Common myeloid progenitor, CD34-positive (primary cell): ENCODE measurements around the gene MYH7B. TPM values are rescaled to one million over a fixed set of nuclear protein-coding genes. Genes with fewer than 3 reads are reported as not detected.

Source experiments
- CTCF ChIA-PET: fragments of 350-600 bp; sonication (Branson Sonifier 250); formaldehyde crosslinking; loops from one replicate; lab custom pipeline; 2021; ENCODE audit warnings: antibody characterized with exemption; lab: Charles Lee
- POLR2A ChIA-PET: fragments of 350-600 bp; sonication (Branson Sonifier 250); formaldehyde crosslinking; loops from one replicate; lab custom pipeline; 2021; ENCODE audit warnings: antibody characterized with exemption; lab: Charles Lee
- DNase-seq, 3 donors: peaks; one replicate each; pipeline versions ENCODE4 v3.0.0 to v3.0.0-alpha.2; 2013
- H3K27ac ChIP-seq, 2 experiments: 1 replicate in 1 of 2; 2 replicates in 1 of 2; pipeline ENCODE4 v1.7.0; 2013; ENCODE audit warnings: inconsistent platforms in 2 of 2, low read length in 2 of 2, mild to moderate bottlenecking in 2 of 2, low read depth in 1 of 2, moderate library complexity in 1 of 2; ENCODE audit not compliant: severe bottlenecking in 2 of 2, insufficient read depth in 1 of 2, poor library complexity in 1 of 2
- H3K27me3 ChIP-seq, 5 experiments: replicated peaks in 2 of 5; 1 replicate in 3 of 5; 2 replicates in 2 of 5; pipeline versions ENCODE4 v1.6.1 to v1.7.0; 2013; ENCODE audit warnings: low read length in 4 of 5, mild to moderate bottlenecking in 2 of 5, moderate library complexity in 2 of 5, inconsistent platforms in 1 of 5; ENCODE audit not compliant: insufficient read depth in 5 of 5, control insufficient read depth in 4 of 5
- H3K36me3 ChIP-seq, 4 experiments: 1 replicate in 2 of 4; 2 replicates in 2 of 4; pipeline versions ENCODE4 v1.6.1 to v1.7.0; 2013; ENCODE audit warnings: low read length in 3 of 4, control low read depth in 1 of 4, mild to moderate bottlenecking in 1 of 4; ENCODE audit not compliant: control insufficient read depth in 4 of 4, insufficient read depth in 4 of 4
- H3K4me1 ChIP-seq, 4 experiments: 1 replicate in 3 of 4; 2 replicates in 1 of 4; pipeline versions ENCODE4 v1.6.1 to v1.7.1; 2013; ENCODE audit warnings: low read length in 3 of 4, mild to moderate bottlenecking in 3 of 4, control low read depth in 1 of 4, inconsistent platforms in 1 of 4, moderate library complexity in 1 of 4; ENCODE audit not compliant: control insufficient read depth in 4 of 4, insufficient read depth in 4 of 4; ENCODE audit errors: control extremely low read depth in 1 of 4
- H3K4me3 ChIP-seq, 7 experiments: 1 replicate in 4 of 7; 2 replicates in 3 of 7; pipeline versions ENCODE4 v1.5.1 to v1.7.0; 2013; ENCODE audit warnings: mild to moderate bottlenecking in 7 of 7, low read length in 6 of 7, moderate library complexity in 6 of 7, inconsistent platforms in 2 of 7, low read depth in 2 of 7, control low read depth in 1 of 7; ENCODE audit not compliant: insufficient read depth in 4 of 7, control insufficient read depth in 1 of 7; ENCODE audit errors: extremely low read depth in 1 of 7
- H3K9me3 ChIP-seq, 5 experiments: 1 replicate in 4 of 5; 2 replicates in 1 of 5; pipeline versions ENCODE4 v1.6.1 to v1.7.1; 2013; ENCODE audit warnings: low read length in 4 of 5, mild to moderate bottlenecking in 2 of 5, inconsistent platforms in 1 of 5, low read depth in 1 of 5, moderate library complexity in 1 of 5; ENCODE audit not compliant: control insufficient read depth in 4 of 5, insufficient read depth in 2 of 5; ENCODE audit errors: control extremely low read depth in 1 of 5
- WGBS: methylation state at CpG from one replicate; pipeline ENCODE4 v1.1.5; 2013; ENCODE audit not compliant: insufficient coverage; 5-methylcytosine and 5-hydroxymethylcytosine counted together
- polyA plus RNA-seq: library from polyadenylated mRNA; unstranded; fragments of 120-200 nt; gene quantifications from one replicate; pipeline ENCODE4 v1.2.1, GENCODE V29; 2013

The MYH7B gene
- polyA plus RNA-seq: 0.75 TPM

GRCh38 chr20:34955231-34956040 is at the start of gene MYH7B, which contains the start of gene GSS:
MYH7B (plus strand) TSS chr20:34955868; CDS start chr20:34978006, 22,138 bp downstream.
GSS (minus strand) TSS chr20:34955806; CDS start chr20:34951852, 3,954 bp downstream.
- Histone ChIP-seq H3K4me1 (peaks cover 8 to 16% (median 13%) of the 10 kb centered on the region in 4 experiments), H3K36me3 (peaks cover 0 to 7% (median 3%) of the 10 kb centered on the region in 4 experiments), H3K4me3 (peak within 1 kb of the TSS; percentile 64 to 97 (median 84)), H3K9me3 (peaks cover 0 to 2% (median 0%) of the 10 kb centered on the region in 5 experiments), H3K27me3 (no peaks in the 10 kb centered on the region), H3K27ac (peak within 1 kb of the TSS; percentile 74 to 90)
- ChIA-PET POLR2A (interaction anchor here (1.4 to 2.1 kb wide), 2 partner anchors 79 to 81 kb away, joined by 3 to 9 read pairs; partner anchors contain the start of gene ACSS2), CTCF (interaction anchor here (0.7 to 6.2 kb wide), 8 partner anchors 12 to 130 kb away, joined by 3 to 87 read pairs (median 4); partner anchors contain the start of genes ACSS2, GGT7 and NCOA6)
- DNase-seq: peak; percentile 97 to 99 (median 98)
- under 1% methylated on average over 52 of the region's 62 CpGs for WGBS

GRCh38 chr20:34907616-34908469 is 47.8 kb upstream of the MYH7B start:
- CTCF ChIA-PET: no interaction called here
- 47% methylated on average over 4 of the region's 7 CpGs for WGBS
- H3K27me3 ChIP-seq: no peaks in the 10 kb centered on the region
- peak overlapping the region in 1 of 2 experiments; percentile 54 for H3K27ac ChIP-seq
- POLR2A ChIA-PET: no interaction called here
- peak; percentile 12 to 47 (median 42) for DNase-seq
- peaks cover 0 to 6% (median 0%) of the 10 kb centered on the region in 4 experiments for H3K36me3 ChIP-seq
- H3K9me3 ChIP-seq: no peaks in the 10 kb centered on the region
- H3K4me3 ChIP-seq: no peak overlapping the region
- peaks cover 0 to 13% (median 12%) of the 10 kb centered on the region in 4 experiments for H3K4me1 ChIP-seq

- Histone ChIP-seq H3K27me3 (no peaks in the 10 kb centered on the region), H3K4me3 (no peak overlapping the region), H3K9me3 (no peaks in the 10 kb centered on the region), H3K4me1 (no peaks in the 10 kb centered on the region), H3K27ac (no peak overlapping the region), H3K36me3 (peaks cover 0 to 54% (median 6%) of the 10 kb centered on the region in 4 experiments)
- CTCF ChIA-PET: no interaction called here
- no peak for DNase-seq
- POLR2A ChIA-PET: no interaction called here
- WGBS: 100% methylated on average over 4 of the region's 4 CpGs
Observed at GRCh38 chr20:34915131-34915530, 40.5 kb upstream of the MYH7B start.

GRCh38 chr20:34915749-34916455 is 39.8 kb upstream of the MYH7B start:
- ChIA-PET CTCF (no interaction called here), POLR2A (no interaction called here)
- 100% methylated on average over 2 of the region's 4 CpGs for WGBS
- Histone ChIP-seq H3K27me3 (no peaks in the 10 kb centered on the region), H3K9me3 (no peaks in the 10 kb centered on the region), H3K36me3 (peaks cover 0 to 61% (median 12%) of the 10 kb centered on the region in 4 experiments), H3K4me3 (no peak overlapping the region), H3K4me1 (no peaks in the 10 kb centered on the region), H3K27ac (no peak overlapping the region)
- no peak for DNase-seq

- Histone ChIP-seq H3K4me1 (no peaks in the 10 kb centered on the region), H3K27me3 (no peaks in the 10 kb centered on the region), H3K4me3 (no peak overlapping the region), H3K9me3 (no peaks in the 10 kb centered on the region), H3K36me3 (peaks cover 0 to 71% (median 20%) of the 10 kb centered on the region in 4 experiments), H3K27ac (no peak overlapping the region)
- WGBS: 93% methylated on average over 2 of the region's 2 CpGs
- DNase-seq: no peak
- CTCF ChIA-PET: interaction anchor here (1.2 kb wide), 1 partner anchor 42 kb away, joined by 4 read pairs; no protein-coding TSS in a partner anchor
- POLR2A ChIA-PET: no interaction called here
Observed at GRCh38 chr20:34916774-34917354, 38.8 kb upstream of the MYH7B start.

- Histone ChIP-seq H3K4me1 (no peaks in the 10 kb centered on the region), H3K27me3 (no peaks in the 10 kb centered on the region), H3K27ac (no peak overlapping the region), H3K4me3 (no peak overlapping the region), H3K9me3 (peaks cover 0 to 6% (median 0%) of the 10 kb centered on the region in 5 experiments), H3K36me3 (peaks cover 0 to 74% (median 33%) of the 10 kb centered on the region in 4 experiments)
- ChIA-PET CTCF (interaction anchor here (1.0 to 1.5 kb wide), 2 partner anchors 12 to 46 kb away, joined by 3 to 4 read pairs; no protein-coding TSS in a partner anchor), POLR2A (no interaction called here)
- no peak for DNase-seq
Observed at GRCh38 chr20:34920055-34920454, 35.6 kb upstream of the MYH7B start.
